GM21381 (cell line): ENCODE results near the gene ARHGAP23.
"Not testable (repeated sequence)": the region's sequence is repeated elsewhere in the genome, so short reads cannot be mapped to it uniquely, and the experiment has no call there.

ENCODE experiments used
- ATAC-seq: cut with Tn5 transposase; IDR thresholded peaks from one replicate; pipeline ENCODE4 v1.9.1; 2021; ENCODE audit warnings: mild to moderate bottlenecking, moderate library complexity; ENCODE audit not compliant: unreplicated experiment

Gene ARHGAP23

DNA sequence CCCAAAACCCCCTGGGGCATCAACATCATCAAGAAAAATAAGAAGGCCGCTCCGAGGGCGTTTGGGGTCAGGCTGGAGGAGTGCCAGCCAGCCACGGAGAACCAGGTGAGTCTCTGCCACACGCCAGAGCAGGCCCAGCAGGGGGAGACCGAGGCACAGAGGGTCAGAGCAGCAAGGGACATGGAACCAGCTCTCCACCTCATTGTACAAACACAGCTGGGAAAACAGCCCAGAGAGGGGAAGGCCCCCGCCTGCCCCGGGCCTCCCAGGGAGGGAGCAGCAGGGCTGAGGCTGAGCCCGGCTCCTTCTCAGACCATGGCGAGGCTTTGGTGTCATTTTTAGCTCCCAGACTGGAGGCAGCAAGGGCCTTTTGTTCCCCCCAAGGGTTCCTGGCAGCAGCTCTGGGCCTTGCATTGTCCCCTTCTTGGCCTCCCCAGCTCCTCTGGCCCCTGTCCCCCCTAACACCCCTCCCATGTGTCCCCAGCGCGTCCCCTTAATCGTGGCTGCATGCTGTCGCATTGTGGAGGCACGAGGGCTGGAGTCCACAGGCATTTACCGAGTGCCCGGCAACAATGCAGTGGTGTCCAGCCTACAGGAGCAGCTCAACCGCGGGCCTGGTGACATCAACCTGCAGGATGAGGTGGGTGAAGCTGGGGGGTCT is 53.9 kb downstream of the ARHGAP23 start:
- ATAC-seq = not testable (repeated sequence)

DNA sequence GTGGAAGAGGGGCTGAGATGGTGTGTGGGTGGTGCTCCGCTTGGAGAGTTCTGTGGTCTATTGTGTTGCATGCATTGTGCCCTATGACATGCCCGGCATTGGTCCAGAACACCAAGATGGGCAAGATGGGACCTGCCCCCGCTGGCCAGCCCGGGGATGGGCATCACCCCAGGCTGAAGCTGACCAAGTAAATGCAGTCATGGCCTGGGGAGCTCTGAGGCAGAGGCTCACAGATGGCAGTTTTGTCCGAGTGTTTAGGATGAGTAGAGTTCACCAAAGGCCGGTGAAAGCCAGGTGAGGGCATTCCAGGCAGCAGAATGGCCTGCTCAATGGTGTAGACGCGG is 54.4 kb downstream of the ARHGAP23 start:
- ATAC-seq = not testable (repeated sequence)

DNA sequence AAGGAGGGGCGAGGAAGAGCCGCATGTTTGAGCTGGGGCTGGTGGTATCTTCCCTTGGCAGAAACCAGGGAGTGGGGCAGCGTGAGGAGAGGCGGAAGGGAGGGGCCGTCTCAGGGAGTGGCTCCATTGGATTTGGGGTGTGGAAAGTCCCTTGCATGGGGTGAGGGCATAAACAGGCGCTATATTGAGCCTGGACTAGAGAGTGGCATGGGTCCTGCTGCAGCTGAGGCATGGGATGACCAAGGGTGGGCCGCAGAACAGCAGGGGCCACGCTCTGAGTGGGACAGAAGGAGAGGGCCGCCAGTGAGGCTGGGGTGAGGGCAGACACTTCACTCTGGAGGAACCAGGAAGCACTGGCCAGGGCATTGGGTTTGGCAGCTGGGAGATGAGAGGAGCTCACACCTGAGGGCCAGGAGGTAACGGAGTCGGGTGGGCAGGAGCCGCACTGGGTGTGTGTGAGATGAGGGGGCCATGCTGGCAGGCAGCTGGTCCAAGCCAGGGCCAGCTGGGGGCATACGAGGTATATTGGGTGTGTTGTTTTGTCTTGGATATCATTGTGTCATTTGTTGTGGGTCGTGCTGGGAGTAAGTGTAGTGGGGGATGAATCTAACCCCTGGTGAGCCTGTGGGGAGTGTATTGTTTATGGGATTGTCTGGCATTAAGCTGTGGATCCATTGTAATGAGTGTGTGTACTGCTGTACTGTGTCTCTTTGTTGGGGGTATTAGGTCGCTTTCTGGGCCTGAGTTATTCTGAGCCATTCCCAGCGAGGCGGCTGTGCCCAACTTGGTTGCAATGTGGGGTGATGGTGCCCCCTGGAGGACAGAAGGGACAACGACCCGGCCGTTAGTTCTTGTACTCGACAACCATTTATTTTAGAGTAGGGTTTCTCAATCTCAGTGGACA is 56.2 kb downstream of the ARHGAP23 start:
- ATAC-seq = not testable (repeated sequence)

DNA sequence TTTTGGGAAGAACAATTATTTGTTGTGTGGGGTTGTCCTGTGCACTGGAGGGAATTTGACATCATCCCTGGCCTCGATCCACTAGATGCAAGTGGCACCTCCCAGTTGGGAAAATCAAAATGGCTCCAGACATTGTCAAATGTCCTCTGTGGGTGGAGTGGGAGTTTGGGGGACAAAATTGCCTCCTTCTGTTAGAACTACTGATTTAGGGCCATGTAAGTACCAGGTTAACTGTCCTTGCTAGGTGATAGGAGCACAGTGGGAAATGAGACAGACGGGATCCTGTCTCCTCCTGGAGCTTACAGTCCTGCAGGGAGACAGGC is 56.8 kb downstream of the ARHGAP23 start:
- ATAC-seq = no peak

DNA sequence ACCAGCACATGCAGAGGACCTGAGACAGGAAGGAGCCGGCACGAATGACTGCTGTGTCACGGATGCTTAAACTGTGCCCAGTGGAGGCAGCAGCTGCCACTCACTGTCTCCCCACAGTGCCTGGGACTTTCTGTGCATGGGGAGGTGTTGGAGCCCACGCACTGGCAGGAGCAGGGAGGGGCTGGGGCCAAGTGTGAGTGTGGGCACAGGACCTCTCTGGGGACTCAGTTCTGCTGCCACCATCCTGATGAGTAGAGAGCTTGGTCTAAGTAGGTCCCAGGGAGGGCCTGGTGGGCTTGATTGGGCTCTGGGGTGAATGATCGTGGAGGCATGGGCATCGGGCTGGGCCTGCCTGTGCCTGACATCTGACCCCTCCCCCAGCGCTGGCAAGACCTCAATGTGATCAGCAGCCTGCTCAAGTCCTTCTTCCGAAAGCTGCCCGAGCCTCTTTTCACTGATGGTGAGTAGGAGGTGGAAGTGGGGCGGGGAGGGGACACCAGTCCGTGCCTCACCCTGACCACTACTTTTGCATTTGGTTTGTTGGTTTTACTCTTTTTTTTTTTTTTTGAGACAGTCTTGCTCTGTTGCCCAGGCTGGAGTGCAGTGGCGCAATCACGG is 57.5 kb downstream of the ARHGAP23 start:
- peak; percentile 86 for ATAC-seq

DNA sequence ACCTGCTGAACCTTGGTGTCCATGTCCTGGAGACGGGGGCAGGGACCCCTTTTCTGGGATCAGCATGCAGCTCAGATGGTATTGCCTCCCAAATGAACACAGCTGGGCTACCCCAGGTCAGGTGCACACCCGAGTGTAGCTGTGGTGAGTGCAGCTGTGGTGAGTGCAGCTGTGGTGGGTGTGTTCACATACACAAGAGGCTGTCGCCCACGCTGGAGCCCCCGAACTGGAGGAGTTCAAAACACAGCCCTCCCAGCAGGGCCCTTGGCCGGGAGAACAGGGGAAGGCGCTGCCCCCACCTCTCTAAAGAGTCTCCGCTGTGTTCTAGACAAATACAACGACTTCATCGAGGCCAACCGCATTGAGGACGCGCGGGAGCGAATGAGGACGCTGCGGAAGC is 61.5 kb downstream of the ARHGAP23 start:
- ATAC-seq = not testable (repeated sequence)

DNA sequence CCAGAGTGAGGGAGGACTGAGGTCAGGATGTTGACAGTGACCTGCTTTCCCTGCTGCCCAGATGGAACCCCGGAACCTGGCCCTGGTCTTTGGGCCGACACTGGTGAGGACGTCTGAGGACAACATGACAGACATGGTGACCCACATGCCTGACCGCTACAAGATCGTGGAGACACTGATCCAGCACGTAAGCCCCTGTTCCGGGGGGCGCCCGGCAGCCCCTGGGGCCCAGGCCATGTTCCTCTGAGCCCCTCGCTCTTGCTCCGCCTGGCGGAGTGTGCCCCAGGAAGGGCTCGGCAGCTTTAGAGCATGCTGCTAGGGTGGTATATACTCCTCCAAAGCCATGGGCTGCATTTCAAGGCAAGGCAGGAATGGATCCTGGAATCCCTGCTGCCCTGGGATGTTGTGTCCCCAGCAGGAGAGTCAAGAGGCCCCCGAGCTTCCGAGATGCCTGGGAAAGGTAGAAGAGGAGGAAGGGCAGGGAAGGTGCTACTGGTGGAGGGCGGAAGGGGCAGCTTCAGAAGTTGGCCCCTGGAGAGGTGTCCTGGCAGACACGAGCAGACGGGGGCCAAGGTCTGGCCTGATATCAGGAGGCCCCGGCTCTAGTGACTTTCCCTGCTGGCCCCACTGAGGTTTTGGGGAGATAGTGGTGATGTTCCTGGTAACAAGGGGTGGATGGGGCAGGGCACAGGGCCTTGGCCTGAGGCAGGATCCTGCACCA is 63.2 kb downstream of the ARHGAP23 start:
- ATAC-seq = not testable (repeated sequence)

DNA sequence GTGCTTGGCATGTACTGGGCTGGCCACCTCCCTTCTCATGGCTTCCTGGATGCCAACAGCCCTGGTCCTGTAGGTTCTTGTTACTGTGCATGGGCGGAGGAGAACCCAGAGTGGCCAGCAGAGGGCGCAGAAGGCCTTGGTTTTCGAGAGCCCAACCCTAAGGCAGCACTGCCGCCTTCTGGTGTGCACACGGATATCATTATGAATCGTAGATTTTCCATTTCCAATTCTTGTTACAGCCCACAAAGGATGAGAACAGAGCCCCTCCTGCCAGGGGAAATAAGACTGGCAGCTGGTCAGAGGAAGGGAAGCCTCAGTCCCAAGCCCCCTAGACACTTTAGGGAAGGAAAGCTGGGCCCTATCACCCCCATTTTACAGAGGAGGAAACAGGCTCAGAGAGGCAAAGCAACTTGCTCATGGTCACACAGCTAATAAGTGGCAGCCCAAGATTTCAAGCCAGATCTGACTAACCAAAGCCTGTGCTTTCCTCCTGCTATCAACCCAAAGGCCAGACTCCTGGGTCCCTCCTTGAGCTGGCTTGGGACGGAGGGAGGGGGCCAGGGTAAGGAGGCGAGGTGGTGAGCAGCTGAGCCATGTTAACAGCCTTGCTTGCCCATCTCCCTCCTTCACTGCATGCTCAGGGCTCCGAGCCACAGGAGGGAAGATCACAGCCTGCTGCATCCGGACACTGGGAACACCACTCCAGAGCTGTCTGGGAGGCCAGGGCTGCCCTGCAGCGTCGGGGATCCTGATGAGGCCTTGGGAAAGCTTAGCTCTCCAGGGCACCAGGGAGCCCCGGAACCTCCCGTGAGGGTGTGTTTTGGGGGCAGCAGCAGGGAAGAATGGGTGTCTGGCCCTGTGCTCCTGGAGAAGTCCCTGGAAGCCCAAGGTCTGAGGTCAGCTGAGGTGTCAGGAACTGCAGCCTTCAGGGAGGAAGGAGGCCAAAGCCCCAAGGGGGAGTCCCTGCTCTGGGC is 64.1 kb downstream of the ARHGAP23 start:
- ATAC-seq = not testable (repeated sequence)

DNA sequence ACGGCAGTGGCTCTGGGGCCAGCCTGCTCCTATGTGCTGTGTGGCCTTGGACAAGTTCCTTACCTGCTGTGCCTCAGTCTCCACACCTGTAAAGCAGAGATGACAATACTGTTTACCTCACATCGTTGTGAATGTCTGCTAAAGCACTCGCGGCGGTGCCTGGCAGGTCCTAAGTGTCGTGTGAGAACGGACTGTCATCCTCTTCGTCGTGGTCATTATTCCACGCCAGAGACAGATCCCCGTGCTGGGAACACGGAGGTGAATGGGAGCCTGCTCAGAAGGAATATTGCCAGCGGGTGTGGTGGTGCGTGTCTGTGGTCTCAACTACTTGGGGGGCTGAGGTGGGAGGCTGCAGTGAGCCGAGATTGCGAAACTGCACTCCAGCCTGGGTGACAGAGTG is 65.9 kb downstream of the ARHGAP23 start:
- ATAC-seq = not testable (repeated sequence)

DNA sequence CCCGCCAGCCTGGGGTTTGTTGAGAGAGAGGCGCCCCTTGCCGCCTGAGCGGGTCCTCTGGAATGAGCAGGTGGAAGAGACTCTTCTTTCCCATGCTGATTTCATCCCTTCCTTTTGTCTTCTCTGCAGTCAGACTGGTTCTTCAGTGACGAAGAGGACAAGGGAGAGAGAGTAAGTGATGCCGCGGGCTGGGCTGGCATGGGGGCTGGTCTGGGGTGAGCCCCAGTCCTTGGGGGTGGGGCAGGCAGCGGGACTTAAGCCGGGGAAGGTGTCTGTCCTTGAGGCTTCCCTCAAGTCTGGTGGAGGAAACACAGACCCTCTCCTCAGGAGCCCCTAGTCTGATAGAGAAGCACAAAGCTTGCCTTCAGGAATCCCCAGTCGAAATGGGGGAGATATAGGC is 69.4 kb downstream of the ARHGAP23 start:
- ATAC-seq = not testable (repeated sequence)

DNA sequence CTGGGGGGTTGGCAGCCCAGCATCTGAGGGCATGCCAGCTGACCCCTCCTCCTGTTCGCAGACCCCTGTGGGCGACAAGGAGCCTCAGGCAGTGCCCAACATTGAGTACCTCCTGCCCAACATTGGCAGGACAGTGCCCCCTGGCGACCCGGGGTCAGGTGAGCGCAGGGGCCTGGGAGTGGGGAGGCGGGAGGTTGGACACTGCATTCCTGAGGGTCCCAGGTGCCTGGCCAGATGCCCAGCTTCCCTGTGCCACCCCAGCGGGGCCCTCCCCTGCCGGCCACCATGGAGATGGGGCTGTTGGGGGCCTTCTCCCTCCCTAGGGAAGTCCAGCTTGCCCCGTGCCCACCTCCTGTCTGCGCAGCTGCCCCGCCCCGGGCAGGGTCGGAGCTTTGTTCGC is 70.1 kb downstream of the ARHGAP23 start:
- ATAC-seq = no peak

DNA sequence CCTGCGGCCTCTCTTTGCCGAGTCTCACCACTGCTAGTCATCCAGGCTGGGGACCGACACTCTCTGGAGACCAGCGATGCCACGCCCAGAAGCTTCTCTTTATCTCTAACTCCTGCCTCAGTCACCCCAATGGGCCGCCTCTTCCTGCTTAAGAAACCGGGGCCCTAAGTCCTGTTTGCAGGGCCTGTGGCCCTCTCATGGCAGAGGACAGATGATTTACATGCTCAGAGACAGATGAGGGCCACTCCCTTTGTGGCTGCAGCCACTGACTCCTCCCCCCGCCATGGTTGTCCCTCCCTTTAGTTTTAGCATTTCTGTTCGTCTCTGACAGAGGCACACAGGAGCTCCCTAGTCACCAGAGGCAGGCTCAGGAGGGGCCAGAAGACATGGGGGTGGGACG is 71.0 kb downstream of the ARHGAP23 start:
- ATAC-seq = not testable (repeated sequence)

DNA sequence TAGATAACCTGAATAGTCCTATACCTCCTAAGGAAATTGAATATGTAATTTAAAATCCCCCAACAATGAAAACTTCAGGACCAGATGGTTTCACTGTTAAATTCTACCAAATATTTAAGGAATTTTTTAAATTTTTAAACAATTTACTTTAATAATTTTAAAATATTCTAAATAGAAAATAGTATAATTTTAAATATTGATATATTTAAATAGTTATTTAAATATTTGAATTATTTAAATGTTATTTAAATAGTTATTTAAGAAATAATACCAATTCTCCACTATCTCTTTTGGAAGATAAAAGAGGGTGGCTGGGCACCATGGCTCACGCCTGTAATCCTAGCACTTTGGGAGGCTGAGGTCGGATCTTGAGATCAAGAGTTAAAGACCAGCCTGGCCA is 73.5 kb downstream of the ARHGAP23 start:
- not testable (repeated sequence) for ATAC-seq

DNA sequence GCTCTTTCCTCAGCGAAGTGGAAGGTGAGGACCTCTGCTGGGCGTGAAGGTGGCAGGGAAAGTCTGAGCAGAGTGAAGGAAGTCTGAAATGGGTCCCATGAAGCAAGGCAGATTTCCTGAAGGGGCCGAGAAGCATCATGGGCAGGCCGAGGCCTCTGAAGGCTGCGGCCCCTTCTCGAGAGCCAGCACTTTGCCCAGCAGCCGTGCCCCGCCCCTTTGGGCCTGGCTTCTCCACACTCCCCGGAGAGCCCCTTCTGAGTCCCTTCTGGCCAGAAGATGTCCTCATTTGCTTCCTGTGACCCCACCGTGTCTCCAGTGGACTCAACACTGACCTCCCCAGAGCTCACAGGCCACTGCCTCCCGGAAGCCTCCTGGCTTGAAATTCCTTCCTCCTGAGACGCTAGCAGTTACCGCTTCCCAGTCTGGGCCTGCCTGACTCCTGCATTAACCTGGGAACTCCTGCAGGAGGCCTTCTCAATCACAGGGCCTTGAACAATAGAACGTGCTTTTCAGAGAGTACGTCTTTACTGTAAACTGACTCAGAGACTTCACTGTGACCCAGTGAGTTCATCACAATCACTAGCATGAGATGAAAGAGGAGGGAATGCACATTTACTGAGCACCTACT is 75.1 kb downstream of the ARHGAP23 start:
- not testable (repeated sequence) for ATAC-seq

DNA sequence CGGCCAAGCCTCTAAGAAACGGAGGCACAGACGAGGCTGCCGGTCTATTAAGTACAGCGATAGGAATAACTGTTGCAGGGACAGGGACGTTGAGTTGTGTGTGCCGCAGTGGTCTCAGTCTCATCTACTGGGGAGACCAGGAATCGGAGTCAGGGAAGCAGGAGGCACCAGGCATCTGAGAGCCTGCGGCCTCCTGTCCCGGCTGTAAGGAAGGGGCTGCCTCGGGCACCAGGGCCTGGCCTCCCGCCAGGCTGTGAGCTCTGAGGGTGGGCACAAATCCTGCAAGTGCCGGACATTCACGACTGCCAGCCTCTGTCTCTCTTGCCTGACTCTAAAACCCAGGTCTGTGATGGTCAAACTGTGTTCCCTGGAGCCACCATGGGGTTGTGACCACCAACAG is 76.0 kb downstream of the ARHGAP23 start:
- ATAC-seq = no peak

DNA sequence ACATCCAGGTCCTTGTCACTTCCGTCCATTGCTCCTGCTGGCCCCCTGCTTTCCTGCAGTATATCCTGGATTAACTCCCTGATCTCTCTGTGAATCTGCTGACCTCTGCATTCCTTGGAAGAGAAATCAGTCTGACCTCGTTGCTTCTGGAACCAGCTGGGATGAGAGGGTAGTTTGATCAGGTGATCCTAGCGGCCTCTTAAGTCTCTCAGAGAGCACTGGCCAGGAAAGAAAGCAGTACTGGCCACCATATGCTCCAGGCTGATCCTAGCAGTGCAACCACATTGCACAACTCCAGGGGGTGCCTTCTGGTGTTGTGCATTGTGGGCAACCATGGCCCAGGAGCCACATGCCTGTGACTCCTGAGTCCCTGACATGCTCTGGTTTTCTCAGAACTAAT is 79.2 kb downstream of the ARHGAP23 start:
- no peak for ATAC-seq

DNA sequence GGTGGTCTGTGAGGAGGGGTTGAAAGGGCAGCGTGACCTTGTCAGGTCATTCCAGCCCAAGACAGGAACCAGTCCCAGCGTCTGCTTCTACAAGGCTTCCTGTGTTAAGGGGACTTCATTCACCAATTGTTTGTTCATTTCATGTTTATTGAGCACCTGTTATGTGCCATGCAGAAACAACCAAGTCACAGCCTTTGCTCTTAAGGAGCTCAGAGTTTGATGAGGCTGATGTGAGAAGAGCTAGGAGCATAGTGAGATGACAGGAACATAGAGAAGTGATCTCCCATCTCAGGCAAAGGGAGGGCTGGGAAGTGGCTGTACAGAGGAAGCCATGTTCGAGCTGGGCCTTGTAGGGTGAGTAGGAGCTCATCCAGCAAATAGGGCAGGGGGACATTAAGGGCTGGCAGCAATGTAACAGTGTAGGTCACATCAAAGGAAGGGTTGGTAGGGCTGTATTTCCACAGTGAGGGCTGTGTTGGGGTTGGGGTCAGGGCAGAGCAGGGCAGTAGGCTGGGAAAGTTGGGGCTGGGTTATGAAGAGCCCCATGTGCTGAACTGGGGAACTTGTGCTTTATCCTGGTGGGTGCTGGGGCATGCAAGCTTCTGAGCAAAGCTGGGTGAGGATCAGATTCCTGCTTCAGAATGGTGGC is 79.8 kb downstream of the ARHGAP23 start:
- ATAC-seq = no peak

DNA sequence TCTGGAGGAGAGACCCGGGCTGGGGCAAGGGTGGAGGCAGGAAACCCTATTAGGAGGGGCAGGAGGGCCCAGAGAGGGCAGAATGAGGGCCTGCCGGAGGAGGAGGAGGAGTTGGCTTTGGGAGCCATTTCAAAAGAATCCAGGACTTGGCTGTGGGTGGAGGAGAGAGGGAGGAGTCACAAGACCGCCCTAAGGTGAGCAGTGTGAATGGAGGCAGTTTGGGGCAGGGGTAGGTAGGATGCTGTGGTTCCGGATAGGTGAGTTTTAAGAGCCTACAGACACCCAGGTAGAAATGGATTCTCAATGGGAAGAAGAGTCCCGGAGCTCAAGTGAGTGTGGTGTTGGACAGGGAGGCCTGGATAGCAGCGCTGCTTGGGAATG is 80.3 kb downstream of the ARHGAP23 start:
- ATAC-seq = no peak
